ENCODE measurements around the gene TOGARAM2.

Gene TOGARAM2

GRCh38 chr2:29024882-29025430, 43.9 kb downstream of the TOGARAM2 start:
- no peak for DNase-seq

GRCh38 chr2:29025711-29026110, 44.6 kb downstream of the TOGARAM2 start:
- no peak for DNase-seq

GRCh38 chr2:29031046-29031445, 49.9 kb downstream of the TOGARAM2 start:
- no peak for DNase-seq

GRCh38 chr2:29032189-29032588, 51.1 kb downstream of the TOGARAM2 start:
- DNase-seq = no peak

GRCh38 chr2:29033172-29033571, 52.1 kb downstream of the TOGARAM2 start:
- DNase-seq = no peak

- no peak for DNase-seq
Measured at GRCh38 chr2:29033656-29034055, 52.6 kb downstream of the TOGARAM2 start.

GRCh38 chr2:29035016-29035745, 54.1 kb downstream of the TOGARAM2 start:
- no peak for DNase-seq

GRCh38 chr2:29039718-29040480, 58.8 kb downstream of the TOGARAM2 start:
- DNase-seq = no peak

GRCh38 chr2:29040552-29040951, 59.5 kb downstream of the TOGARAM2 start:
- DNase-seq = no peak

GRCh38 chr2:29041161-29041660, 60.1 kb downstream of the TOGARAM2 start:
- DNase-seq = no peak

GRCh38 chr2:29042561-29043075, 61.5 kb downstream of the TOGARAM2 start:
- DNase-seq = no peak

- no peak for DNase-seq
Measured at GRCh38 chr2:29044459-29044858, 63.4 kb downstream of the TOGARAM2 start.

GRCh38 chr2:29046321-29046720, 65.2 kb downstream of the TOGARAM2 start:
- DNase-seq = no peak

GRCh38 chr2:29047083-29047845, 66.2 kb downstream of the TOGARAM2 start:
- DNase-seq = no peak

- DNase-seq = no peak
Measured at GRCh38 chr2:29050591-29050990, 69.5 kb downstream of the TOGARAM2 start.

GRCh38 chr2:29051730-29052129, 70.6 kb downstream of the TOGARAM2 start:
- DNase-seq = no peak

GRCh38 chr2:29052807-29053206, 71.7 kb downstream of the TOGARAM2 start:
- no peak for DNase-seq

GRCh38 chr2:29053223-29053622, 72.1 kb downstream of the TOGARAM2 start:
- DNase-seq = no peak

- DNase-seq = no peak
Measured at GRCh38 chr2:29053670-29054400, 72.7 kb downstream of the TOGARAM2 start.

- DNase-seq = no peak
Measured at GRCh38 chr2:29054430-29054829, 73.3 kb downstream of the TOGARAM2 start.

GRCh38 chr2:29055601-29056000, 74.5 kb downstream of the TOGARAM2 start:
- DNase-seq = no peak

GRCh38 chr2:29056452-29056851, 75.4 kb downstream of the TOGARAM2 start:
- DNase-seq = no peak
